Progenitor cell of endocrine pancreas (in vitro differentiated cells): ENCODE data around the gene PTBP1. TPM values are rescaled to one million over a fixed set of nuclear protein-coding genes. Genes with fewer than 3 reads are reported as not detected.
A peak's percentile ranks its signal among the peaks of the same experiment; 100 is the strongest.

ENCODE experiments used
- DNase-seq: peaks from one replicate; pipeline ENCODE4 v3.0.0; 2021; ENCODE audit warnings: low spot score; ENCODE audit not compliant: unreplicated experiment
- H3K27ac Mint-ChIP-seq: 2 replicates; pipeline ENCODE4 v1.8.0; 2021; ENCODE audit warnings: mild to moderate bottlenecking, moderate library complexity, mixed read lengths
- H3K27me3 Mint-ChIP-seq: 2 replicates; pipeline ENCODE4 v1.8.0; 2021; ENCODE audit warnings: mixed read lengths
- H3K36me3 Mint-ChIP-seq: 2 replicates; pipeline ENCODE4 v1.8.0; 2022; ENCODE audit warnings: mixed read lengths; ENCODE audit not compliant: insufficient read depth
- H3K4me1 Mint-ChIP-seq: 2 replicates; pipeline ENCODE4 v1.8.0; 2021; ENCODE audit warnings: low read depth, mixed read lengths
- H3K4me3 Mint-ChIP-seq: 2 replicates; pipeline ENCODE4 v1.8.0; 2021; ENCODE audit warnings: low read depth, mild to moderate bottlenecking, moderate library complexity, mixed read lengths
- H3K9me3 Mint-ChIP-seq: 2 replicates; pipeline ENCODE4 v1.8.0; 2021; ENCODE audit warnings: low read depth, mixed read lengths
- CTCF ChIP-seq: fragments of 200-600 bp; sonication (generic); IDR thresholded peaks from one replicate; pipeline ENCODE4 v1.5.0; 2021; ENCODE audit warnings: antibody characterized with exemption, mild to moderate bottlenecking; ENCODE audit not compliant: unreplicated experiment
- total RNA-seq: library from RNA; stranded (reverse); gene quantifications from 2 replicates; pipeline ENCODE4 v1.2.1, GENCODE V29; 2021

PTBP1 gene
- total RNA-seq, 1 donor from 2014 or later, result 500 TPM

GRCh38 chr19:805166-805551 is 7.9 kb downstream of the PTBP1 start:
- peaks cover 26% of the 10 kb centered on the region for H3K36me3 Mint-ChIP-seq
- H3K27ac Mint-ChIP-seq, result no peak overlapping the region

GRCh38 chr19:805600-806550 is 8.6 kb downstream of the PTBP1 start:
- H3K27ac Mint-ChIP-seq, result no peak overlapping the region
- H3K4me1 Mint-ChIP-seq, result peaks cover 16% of the 10 kb centered on the region
- peaks cover 29% of the 10 kb centered on the region for H3K36me3 Mint-ChIP-seq
- TF ChIP-seq CTCF, result no peak
- no peak for DNase-seq
- H3K27me3 Mint-ChIP-seq, result no peaks in the 10 kb centered on the region
- H3K4me3 Mint-ChIP-seq, result no peak overlapping the region
- H3K9me3 Mint-ChIP-seq, result no peaks in the 10 kb centered on the region

More at GRCh38 chr19:805166-805551, 7.9 kb downstream of the PTBP1 start:
- no peak for DNase-seq
- H3K9me3 Mint-ChIP-seq, result no peaks in the 10 kb centered on the region
- no peaks in the 10 kb centered on the region for H3K27me3 Mint-ChIP-seq
- no peak for TF ChIP-seq CTCF
- peaks cover 22% of the 10 kb centered on the region for H3K4me1 Mint-ChIP-seq
- no peak overlapping the region for H3K4me3 Mint-ChIP-seq

GRCh38 chr19:806815-807421 is 9.7 kb downstream of the PTBP1 start:
- Mint-ChIP-seq H3K27ac (peak overlapping the region; percentile 56), H3K36me3 (peaks cover 36% of the 10 kb centered on the region)
- no peak for DNase-seq

GRCh38 chr19:807627-808422 is 10.6 kb downstream of the PTBP1 start:
- Mint-ChIP-seq H3K4me1 (peaks cover 3% of the 10 kb centered on the region), H3K4me3 (no peak overlapping the region), H3K27me3 (no peaks in the 10 kb centered on the region), H3K9me3 (no peaks in the 10 kb centered on the region), H3K36me3 (peaks cover 34% of the 10 kb centered on the region), H3K27ac (peak overlapping the region; percentile 22)
- TF ChIP-seq CTCF, result no peak
- no peak for DNase-seq

More at GRCh38 chr19:806815-807421, 9.7 kb downstream of the PTBP1 start:
- no peak for TF ChIP-seq CTCF
- H3K9me3 Mint-ChIP-seq, result no peaks in the 10 kb centered on the region
- no peak overlapping the region for H3K4me3 Mint-ChIP-seq
- H3K4me1 Mint-ChIP-seq, result peaks cover 10% of the 10 kb centered on the region
- no peaks in the 10 kb centered on the region for H3K27me3 Mint-ChIP-seq

GRCh38 chr19:808423-808775 is 11.1 kb downstream of the PTBP1 start:
- Mint-ChIP-seq H3K4me1 (peaks cover 2% of the 10 kb centered on the region), H3K9me3 (no peaks in the 10 kb centered on the region), H3K27me3 (no peaks in the 10 kb centered on the region), H3K4me3 (no peak overlapping the region), H3K27ac (no peak overlapping the region), H3K36me3 (peaks cover 34% of the 10 kb centered on the region)
- no peak for TF ChIP-seq CTCF
- DNase-seq, result no peak
